Esophagus muscularis mucosa (tissue), 4 donors: Measurements from ENCODE around the gene SOBP. TPM values are rescaled to one million over a fixed set of nuclear protein-coding genes. Genes with fewer than 3 reads are reported as not detected.

Experiments used
- DNase-seq: peaks from one replicate; pipeline ENCODE4 v3.0.0-alpha.2; 2017; ENCODE audit errors: extremely low spot score
- H3K27ac ChIP-seq, 4 donors: fragments of 200-600 bp; sonication (generic); replicated peaks in 1 of 4; 1 replicate in 3 of 4; 2 replicates in 1 of 4; pipeline ENCODE4 v1.5.1; 2016 to 2019; ENCODE audit warnings: mild to moderate bottlenecking in 1 of 4
- H3K27me3 ChIP-seq, 4 donors: fragments of 200-600 bp; sonication (generic); one replicate each; pipeline versions ENCODE4 v1.5.1 to v1.6.0; 2016 to 2019
- H3K36me3 ChIP-seq, 4 donors: fragments of 200-600 bp; sonication (generic); one replicate each; pipeline ENCODE4 v1.5.1; 2016 to 2019
- H3K4me1 ChIP-seq, 4 donors: fragments of 200-600 bp; sonication (generic); one replicate each; pipeline ENCODE4 v1.5.1; 2016 to 2019
- H3K4me3 ChIP-seq, 4 donors: fragments of 200-600 bp; sonication (generic); 1 replicate in 2 of 4; 2 replicates in 2 of 4; pipeline ENCODE4 v1.5.1; 2016 to 2019; ENCODE audit warnings: mild to moderate bottlenecking in 4 of 4, moderate library complexity in 1 of 4
- H3K9me3 ChIP-seq, 4 donors: fragments of 200-600 bp; sonication (generic); 1 replicate in 3 of 4; 2 replicates in 1 of 4; pipeline ENCODE4 v1.5.1; 2016 to 2019
- EP300 ChIP-seq: sonication (generic); formaldehyde crosslinking; IDR thresholded peaks from one replicate; pipeline ENCODE4 v1.6.1; 2017; ENCODE audit warnings: antibody characterized with exemption
- POLR2A ChIP-seq: fragments of 450-650 bp; IDR thresholded peaks from one replicate; pipeline ENCODE4 v1.6.1; 2017; ENCODE audit warnings: antibody characterized with exemption, moderate library complexity, mild to moderate bottlenecking, low read depth
- POLR2AphosphoS5 ChIP-seq, 2 donors: sonication (generic); formaldehyde crosslinking; IDR thresholded peaks; one replicate each; pipeline ENCODE4 v1.6.1; 2017; ENCODE audit warnings: antibody characterized with exemption in 2 of 2
- WGBS: methylation state at CpG from one replicate; pipeline ENCODE4 v1.1.5; 2018; 5-methylcytosine and 5-hydroxymethylcytosine counted together
- intact Hi-C: fragments of 100-400 bp; cut with DNase I; formaldehyde crosslinking; loops from one replicate; pipeline ENCODE4 v1.15.1; 2023
- total RNA-seq, 4 donors: library from RNA; depleted of rRNA; stranded (reverse); fragments of >200 nt; gene quantifications; one replicate each; pipeline versions ENCODE4 v1.1.0 to v1.2.1, GENCODE V29; 2016
- TF ChIP-seq, protein P1 (sequence below), 3 experiments: fragments of 200-600 bp in 2 of 3; fragments of 450-650 bp in 1 of 3; sonication (generic) in 2 of 3; IDR thresholded peaks; one replicate each; pipeline ENCODE4 v1.5.1; 2017 to 2019; ENCODE audit warnings: antibody characterized with exemption in 3 of 3, mild to moderate bottlenecking in 2 of 3, moderate library complexity in 1 of 3

Gene SOBP
- total RNA-seq, 4 donors from 2014 or later, result 18.6 to 44.1 (median 27.6) TPM

DNA sequence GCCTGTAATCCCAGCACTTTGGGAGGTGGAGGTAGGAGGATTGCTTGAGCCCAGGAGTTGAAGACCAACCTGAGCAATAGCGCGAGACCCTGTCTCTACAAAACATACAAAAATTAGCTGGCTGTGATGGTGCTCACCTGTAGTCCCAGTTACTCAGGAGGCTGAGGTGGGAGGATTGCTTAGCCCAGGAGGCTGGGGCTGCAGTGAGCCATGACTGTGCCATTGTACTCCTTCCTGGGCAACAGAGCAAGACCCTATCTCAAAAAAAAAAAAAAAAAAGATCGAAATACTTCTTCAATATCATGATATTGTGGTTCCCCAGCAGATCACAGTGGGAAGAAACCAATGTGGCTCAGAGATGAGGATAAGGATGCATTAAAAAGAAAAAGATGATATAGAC lies 47.6 kb downstream of the SOBP start:
- Histone ChIP-seq H3K36me3 (no peaks in the 10 kb centered on the region), H3K27ac (no peak overlapping the region), H3K4me1 (peaks cover 5 to 71% (median 43%) of the 10 kb centered on the region in 4 donors), H3K9me3 (no peaks in the 10 kb centered on the region), H3K27me3 (no peaks in the 10 kb centered on the region), H3K4me3 (no peak overlapping the region)
- no peak for TF ChIP-seq POLR2AphosphoS5 (IDR thresholded peaks at IDR 0.05)
- DNase-seq, result no peak
- intact Hi-C loops, result no loop called here
- 100% methylated on average over 3 of the region's 3 CpGs for WGBS

DNA sequence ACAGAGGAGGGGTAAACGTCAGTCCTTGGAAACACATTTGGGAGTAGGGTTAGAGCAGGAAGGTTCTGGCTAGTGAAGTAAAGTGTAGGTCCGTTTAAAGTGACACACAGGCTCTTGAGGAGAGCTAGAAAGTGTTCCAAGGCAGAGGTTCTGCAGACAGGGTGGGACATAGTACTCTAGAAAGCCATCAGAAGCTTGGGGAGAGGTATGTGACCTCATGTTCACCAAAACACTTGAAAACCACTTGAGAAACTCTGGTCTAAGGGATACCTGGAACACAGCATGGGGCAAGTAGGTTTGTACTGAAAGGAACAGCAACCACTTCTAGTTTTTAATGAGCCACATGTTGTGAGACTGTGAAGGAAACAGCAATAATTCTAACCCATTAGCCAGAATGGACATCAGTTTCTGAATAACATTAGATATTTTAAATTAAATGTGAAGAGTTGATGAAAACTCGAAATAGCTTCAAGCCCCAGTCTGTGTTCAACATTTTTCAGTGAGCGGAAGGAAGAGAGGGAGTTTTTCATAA lies 49.0 kb downstream of the SOBP start:
- Histone ChIP-seq H3K36me3 (no peaks in the 10 kb centered on the region), H3K4me3 (no peak overlapping the region), H3K4me1 (peaks cover 12 to 69% (median 36%) of the 10 kb centered on the region in 4 donors), H3K9me3 (no peaks in the 10 kb centered on the region), H3K27me3 (no peaks in the 10 kb centered on the region), H3K27ac (no peak overlapping the region)
- TF ChIP-seq, protein P1, sequence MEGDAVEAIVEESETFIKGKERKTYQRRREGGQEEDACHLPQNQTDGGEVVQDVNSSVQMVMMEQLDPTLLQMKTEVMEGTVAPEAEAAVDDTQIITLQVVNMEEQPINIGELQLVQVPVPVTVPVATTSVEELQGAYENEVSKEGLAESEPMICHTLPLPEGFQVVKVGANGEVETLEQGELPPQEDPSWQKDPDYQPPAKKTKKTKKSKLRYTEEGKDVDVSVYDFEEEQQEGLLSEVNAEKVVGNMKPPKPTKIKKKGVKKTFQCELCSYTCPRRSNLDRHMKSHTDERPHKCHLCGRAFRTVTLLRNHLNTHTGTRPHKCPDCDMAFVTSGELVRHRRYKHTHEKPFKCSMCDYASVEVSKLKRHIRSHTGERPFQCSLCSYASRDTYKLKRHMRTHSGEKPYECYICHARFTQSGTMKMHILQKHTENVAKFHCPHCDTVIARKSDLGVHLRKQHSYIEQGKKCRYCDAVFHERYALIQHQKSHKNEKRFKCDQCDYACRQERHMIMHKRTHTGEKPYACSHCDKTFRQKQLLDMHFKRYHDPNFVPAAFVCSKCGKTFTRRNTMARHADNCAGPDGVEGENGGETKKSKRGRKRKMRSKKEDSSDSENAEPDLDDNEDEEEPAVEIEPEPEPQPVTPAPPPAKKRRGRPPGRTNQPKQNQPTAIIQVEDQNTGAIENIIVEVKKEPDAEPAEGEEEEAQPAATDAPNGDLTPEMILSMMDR (IDR thresholded peaks at IDR 0.05), result no peak
- no peak for TF ChIP-seq POLR2AphosphoS5 (IDR thresholded peaks at IDR 0.05)
- no peak for TF ChIP-seq EP300
- TF ChIP-seq POLR2A, result no peak
- 88% methylated on average over 4 of the region's 4 CpGs for WGBS
- DNase-seq, result no peak
- intact Hi-C loops, result no loop called here

DNA sequence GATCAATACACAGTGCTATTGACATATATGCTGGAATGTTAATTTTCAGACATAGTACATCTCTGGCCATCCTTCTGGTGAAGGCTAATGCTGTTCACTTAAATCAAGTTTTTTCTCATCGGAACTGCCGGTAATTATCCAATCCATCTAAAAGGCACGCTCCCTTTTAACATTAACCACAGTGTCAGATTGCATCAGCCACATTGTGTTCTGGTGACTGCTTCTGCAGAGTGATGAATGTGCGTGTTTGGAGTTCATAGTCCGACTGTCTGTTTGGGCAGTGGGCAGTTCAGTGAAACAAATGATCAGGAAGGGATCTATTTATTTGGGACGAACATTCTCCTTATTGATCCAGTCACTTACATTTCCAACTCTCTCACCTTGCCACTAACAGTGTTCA lies 49.5 kb downstream of the SOBP start:
- H3K9me3 ChIP-seq, result no peaks in the 10 kb centered on the region
- no peak overlapping the region for H3K4me3 ChIP-seq
- no peak for TF ChIP-seq POLR2A
- TF ChIP-seq POLR2AphosphoS5 (IDR thresholded peaks at IDR 0.05), result no peak
- TF ChIP-seq, protein P1 (IDR thresholded peaks at IDR 0.05), result no peak
- TF ChIP-seq EP300, result no peak
- intact Hi-C loops, result no loop called here
- H3K4me1 ChIP-seq, result peaks cover 12 to 67% (median 31%) of the 10 kb centered on the region in 4 donors
- no peaks in the 10 kb centered on the region for H3K27me3 ChIP-seq
- WGBS, result 78% methylated on average over 6 of the region's 6 CpGs
- peak; percentile 14 for DNase-seq
- H3K36me3 ChIP-seq, result no peaks in the 10 kb centered on the region
- no peak overlapping the region for H3K27ac ChIP-seq

DNA sequence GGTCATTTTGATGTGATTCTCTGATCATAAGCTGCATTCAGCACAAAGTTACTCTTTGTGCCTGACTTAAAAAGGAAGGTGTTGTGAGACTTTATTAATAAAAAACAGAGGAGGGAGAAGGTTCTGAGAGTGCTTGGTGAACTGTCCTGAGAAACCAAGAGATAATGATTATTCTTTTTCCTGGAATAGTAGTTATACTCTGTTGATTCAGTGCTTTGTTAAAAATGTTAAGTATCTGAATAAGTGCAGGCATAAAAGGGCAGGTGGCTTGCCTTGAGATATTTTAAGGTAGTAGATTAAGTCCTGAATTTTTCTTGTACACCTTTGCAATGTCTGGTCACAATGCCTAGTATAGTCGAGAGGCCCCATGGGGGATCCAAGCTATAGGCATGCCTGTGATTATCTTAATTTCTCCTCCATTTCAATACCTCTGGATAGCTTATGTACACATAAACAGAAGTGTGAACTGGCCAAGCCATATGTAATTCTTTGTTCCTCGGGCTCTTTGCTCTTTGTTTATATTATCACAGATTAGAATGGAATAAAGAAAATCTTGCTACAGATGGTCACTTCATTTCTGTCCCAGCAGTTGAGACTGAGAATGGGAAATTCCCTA lies 50.0 kb downstream of the SOBP start:
- intact Hi-C loops, result no loop called here

DNA sequence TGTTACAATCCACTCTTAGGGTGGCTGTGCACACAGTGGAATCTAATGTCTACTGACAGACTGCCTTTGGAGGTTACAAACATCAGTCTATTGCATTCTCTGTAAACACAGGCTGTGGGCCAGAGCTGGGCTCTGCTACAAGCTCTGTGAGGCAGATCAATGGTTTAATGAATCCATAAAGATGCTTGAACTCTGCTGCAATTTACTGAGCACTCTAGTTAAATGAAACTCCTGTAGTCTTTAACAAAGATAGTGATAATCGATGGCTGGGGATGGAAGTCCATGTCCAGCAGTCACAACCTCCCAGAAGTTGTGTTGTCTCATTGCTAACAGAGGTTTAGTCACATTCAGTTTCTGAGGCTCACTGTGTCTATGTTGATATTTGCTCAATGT lies 50.5 kb downstream of the SOBP start:
- TF ChIP-seq, protein P1 (IDR thresholded peaks at IDR 0.05), result no peak
- intact Hi-C loops, result no loop called here

More for the DNA sequence above, 50.0 kb downstream of the SOBP start:
- TF ChIP-seq EP300 (no peak), POLR2AphosphoS5 (IDR thresholded peaks at IDR 0.05) (no peak), POLR2A (no peak)
- TF ChIP-seq, protein P1 (IDR thresholded peaks at IDR 0.05), result no peak
- Histone ChIP-seq H3K27me3 (no peaks in the 10 kb centered on the region), H3K9me3 (no peaks in the 10 kb centered on the region), H3K36me3 (no peaks in the 10 kb centered on the region), H3K4me3 (no peak overlapping the region), H3K27ac (no peak overlapping the region), H3K4me1 (peaks cover 12 to 62% (median 26%) of the 10 kb centered on the region in 4 donors)
- 31% methylated on average over 2 of the region's 2 CpGs for WGBS
- no peak for DNase-seq

More for the DNA sequence above, 50.5 kb downstream of the SOBP start:
- 60% methylated on average over 1 of the region's 1 CpG for WGBS
- H3K27ac ChIP-seq, result no peak overlapping the region
- H3K36me3 ChIP-seq, result no peaks in the 10 kb centered on the region
- no peak for DNase-seq
- no peaks in the 10 kb centered on the region for H3K27me3 ChIP-seq
- peaks cover 12 to 61% (median 21%) of the 10 kb centered on the region in 4 donors for H3K4me1 ChIP-seq
- H3K9me3 ChIP-seq, result no peaks in the 10 kb centered on the region
- no peak overlapping the region for H3K4me3 ChIP-seq
